ENCODE measurements around the gene PASK. TPM values are rescaled to one million over a fixed set of nuclear protein-coding genes. Genes with fewer than 3 reads are reported as not detected.

PASK gene
- total and polyA plus RNA-seq, 7 donors, result 1.4 to 16.4 (median 4.4) TPM

DNA sequence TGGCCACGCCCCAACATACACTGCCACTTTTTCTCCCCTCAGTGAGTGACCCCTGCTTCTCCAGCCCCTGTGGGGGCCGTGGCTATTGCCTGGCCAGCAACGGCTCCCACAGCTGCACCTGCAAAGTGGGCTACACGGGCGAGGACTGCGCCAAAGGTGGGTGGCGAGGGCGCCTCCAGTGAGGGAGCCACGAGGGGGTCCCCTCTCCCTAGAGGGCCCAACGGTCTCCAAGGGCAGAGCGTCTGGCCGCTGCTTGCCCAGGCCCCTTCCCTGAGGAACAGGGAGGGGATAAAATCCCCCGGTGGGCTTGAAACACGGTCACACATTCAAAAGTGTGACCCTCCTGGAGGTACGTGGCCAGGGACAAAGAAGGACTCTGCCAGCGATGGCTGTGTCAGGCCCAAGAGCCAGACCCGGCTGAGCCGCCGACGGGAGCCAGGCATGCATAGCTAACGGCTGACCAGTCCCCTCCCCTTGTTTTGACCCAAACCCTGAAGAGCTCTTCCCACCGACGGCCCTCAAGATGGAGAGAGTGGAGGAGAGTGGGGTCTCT is 84.4 kb downstream of the PASK start:
- no peak overlapping the region for H3K4me3 ChIP-seq
- 85 to 89% methylated on average over 23 of the region's 23 CpGs for WGBS, 2 donors
- no peak for TF ChIP-seq POLR2AphosphoS5 (IDR thresholded peaks at IDR 0.05)
- no peak for TF ChIP-seq EP300 (IDR thresholded peaks at IDR 0.05)
- no peak for TF ChIP-seq CTCF (IDR thresholded peaks at IDR 0.05)
- TF ChIP-seq POLR2A (IDR thresholded peaks at IDR 0.05), result no peak

DNA sequence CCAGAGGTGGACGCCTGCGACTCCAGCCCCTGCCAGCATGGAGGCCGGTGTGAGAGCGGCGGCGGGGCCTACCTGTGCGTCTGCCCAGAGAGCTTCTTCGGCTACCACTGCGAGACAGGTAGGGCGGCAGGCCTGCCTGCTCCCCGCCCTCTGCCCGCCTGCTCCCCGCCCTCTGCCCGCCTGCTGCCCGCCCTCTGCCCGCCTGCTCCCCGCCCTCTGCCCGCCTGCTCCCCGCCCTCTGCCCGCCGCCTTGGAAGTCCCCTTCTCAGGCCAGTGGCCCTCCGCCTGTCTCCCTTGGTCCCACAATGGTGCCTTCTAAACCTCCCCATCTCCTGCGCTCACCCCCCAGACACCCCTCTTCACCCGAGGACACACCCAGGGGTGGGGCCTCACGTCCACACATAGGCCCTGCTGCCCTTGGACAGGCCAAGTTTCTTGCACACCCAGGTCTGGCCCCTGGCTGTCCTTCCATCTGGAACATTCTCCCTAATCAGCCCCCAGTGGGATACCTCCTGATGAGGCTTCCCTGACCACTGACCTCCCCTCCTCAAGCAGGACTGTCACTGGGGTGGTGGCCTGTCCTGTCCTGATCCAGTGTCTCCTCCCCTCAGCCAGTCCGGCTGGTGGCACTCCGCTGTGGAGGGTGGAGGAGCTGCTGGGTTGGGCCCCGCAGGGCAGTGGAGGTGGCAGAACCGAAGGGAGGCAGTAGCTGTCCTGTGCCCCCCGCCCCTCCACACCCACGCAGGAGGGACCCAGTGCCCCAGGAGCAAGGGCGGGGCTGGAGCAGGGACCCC is 85.1 kb downstream of the PASK start:
- intact Hi-C loops (cut with DNase I), result no loop called here
- Histone ChIP-seq H3K4me3 (no peak overlapping the region), H3K27me3 (peaks cover 4 to 35% (median 28%) of the 10 kb centered on the region in 3 donors), H3K27ac (no peak overlapping the region), H3K36me3 (no peaks in the 10 kb centered on the region), H3K4me1 (peaks cover 0 to 9% (median 1%) of the 10 kb centered on the region in 4 donors), H3K9me3 (no peaks in the 10 kb centered on the region)
- 21 to 35% methylated on average over 31 to 32 of the region's 32 CpGs for WGBS, 2 donors
- DNase-seq, result peak; percentile 51
- no peak for TF ChIP-seq POLR2A (IDR thresholded peaks at IDR 0.05)
- no peak for TF ChIP-seq POLR2AphosphoS5 (IDR thresholded peaks at IDR 0.05)
- no peak for TF ChIP-seq CTCF (IDR thresholded peaks at IDR 0.05)
- no peak for TF ChIP-seq EP300 (IDR thresholded peaks at IDR 0.05)

More for the DNA sequence above, 84.4 kb downstream of the PASK start:
- Histone ChIP-seq H3K4me1 (peaks cover 0 to 9% (median 1%) of the 10 kb centered on the region in 4 donors), H3K27me3 (peaks cover 4 to 41% (median 28%) of the 10 kb centered on the region in 3 donors), H3K36me3 (no peaks in the 10 kb centered on the region), H3K27ac (no peak overlapping the region), H3K9me3 (no peaks in the 10 kb centered on the region)
- no peak for DNase-seq
- intact Hi-C loops (cut with DNase I), result no loop called here

- Histone ChIP-seq H3K4me1 (peaks cover 0 to 9% (median 1%) of the 10 kb centered on the region in 4 donors), H3K9me3 (no peaks in the 10 kb centered on the region), H3K4me3 (no peak overlapping the region), H3K36me3 (no peaks in the 10 kb centered on the region), H3K27me3 (peaks cover 4 to 35% (median 23%) of the 10 kb centered on the region in 3 donors), H3K27ac (no peak overlapping the region)
- DNase-seq, result no peak
- intact Hi-C loops (cut with DNase I), result no loop called here
- TF ChIP-seq POLR2A (IDR thresholded peaks at IDR 0.05) (no peak), CTCF (IDR thresholded peaks at IDR 0.05) (no peak), EP300 (IDR thresholded peaks at IDR 0.05) (no peak), POLR2AphosphoS5 (IDR thresholded peaks at IDR 0.05) (no peak)
- WGBS, 2 donors, result 24 to 42% methylated on average over 8 of the region's 8 CpGs
Measured at GRCh38 chr2:241063587-241063986, 85.7 kb downstream of the PASK start.

- peak; percentile 53 for DNase-seq
- Histone ChIP-seq H3K9me3 (no peaks in the 10 kb centered on the region), H3K4me1 (peaks cover 0 to 9% (median 1%) of the 10 kb centered on the region in 4 donors), H3K36me3 (no peaks in the 10 kb centered on the region), H3K27ac (no peak overlapping the region), H3K4me3 (no peak overlapping the region), H3K27me3 (peaks cover 4 to 35% (median 21%) of the 10 kb centered on the region in 3 donors)
- TF ChIP-seq POLR2AphosphoS5 (IDR thresholded peaks at IDR 0.05) (no peak), CTCF (IDR thresholded peaks at IDR 0.05) (no peak)
- intact Hi-C loops (cut with DNase I), result no loop called here
- WGBS, 2 donors, result 46 to 70% methylated on average over 13 of the region's 13 CpGs
Measured at GRCh38 chr2:241063093-241063551, 86.2 kb downstream of the PASK start.

All from sigmoid colon (tissue), 7 donors.